H9 (cell line): Measurements from ENCODE around the gene SLC35G1. TPM values are rescaled to one million over a fixed set of nuclear protein-coding genes. Genes with fewer than 3 reads are reported as not detected.

ENCODE experiments used
- DNase-seq: peaks from one replicate; pipeline ENCODE4 v3.0.0-alpha.2; 2017
- H2AFZ ChIP-seq: one replicate; pipeline ENCODE4 v1.6.1; 2013; ENCODE audit warnings: mild to moderate bottlenecking, low read length, control low read depth, moderate library complexity
- H2AK5ac ChIP-seq: 2 replicates; pipeline ENCODE4 v1.6.1; 2013; ENCODE audit warnings: low read length, control low read depth, mixed read lengths; ENCODE audit not compliant: insufficient read length
- H2BK120ac ChIP-seq: one replicate; pipeline ENCODE4 v1.6.1; 2013; ENCODE audit warnings: low read depth, mild to moderate bottlenecking, low read length, control low read depth, inconsistent platforms; ENCODE audit not compliant: poor library complexity, severe bottlenecking
- H2BK12ac ChIP-seq: 2 replicates; pipeline ENCODE4 v1.6.1; 2013; ENCODE audit warnings: low read length, control low read depth, mixed read lengths, low read depth; ENCODE audit not compliant: insufficient read length
- H2BK15ac ChIP-seq: 2 replicates; pipeline ENCODE4 v1.6.1; 2013; ENCODE audit warnings: low read depth, low read length, control low read depth
- H2BK20ac ChIP-seq: one replicate; pipeline ENCODE4 v1.6.1; 2013; ENCODE audit warnings: low read depth, mild to moderate bottlenecking, low read length, control low read depth, inconsistent platforms; ENCODE audit not compliant: poor library complexity, severe bottlenecking
- H2BK5ac ChIP-seq: 2 replicates; pipeline ENCODE4 v1.6.1; 2013; ENCODE audit warnings: low read length, control low read depth, mixed read lengths; ENCODE audit not compliant: insufficient read length
- H3K14ac ChIP-seq: 2 replicates; pipeline ENCODE4 v1.6.1; 2013; ENCODE audit warnings: low read length, control low read depth; ENCODE audit not compliant: insufficient read depth
- H3K18ac ChIP-seq: 2 replicates; pipeline ENCODE4 v1.6.1; 2013; ENCODE audit warnings: low read depth, mild to moderate bottlenecking, mixed read lengths, low read length, control low read depth; ENCODE audit not compliant: insufficient read length
- H3K23ac ChIP-seq: 2 replicates; pipeline ENCODE4 v1.6.1; 2013; ENCODE audit warnings: low read length, control low read depth, mixed read lengths, low read depth; ENCODE audit not compliant: insufficient read length
- H3K23me2 ChIP-seq: 2 replicates; pipeline ENCODE4 v1.6.1; 2013; ENCODE audit warnings: low read depth, mild to moderate bottlenecking, mixed read lengths, low read length, control low read depth; ENCODE audit not compliant: insufficient read length, poor library complexity, severe bottlenecking
- H3K27ac ChIP-seq: 2 replicates; pipeline ENCODE4 v1.5.1; 2013; ENCODE audit warnings: low read length, control low read depth, mixed read lengths, low read depth; ENCODE audit not compliant: insufficient read length
- H3K27me3 ChIP-seq: 2 replicates; pipeline ENCODE4 v1.6.1; 2013; ENCODE audit warnings: low read length, control low read depth, inconsistent platforms; ENCODE audit not compliant: insufficient read depth
- H3K4ac ChIP-seq: 2 replicates; pipeline ENCODE4 v1.6.1; 2013; ENCODE audit warnings: low read depth, mild to moderate bottlenecking, control low read depth, inconsistent platforms, low read length, moderate library complexity
- H3K4me1 ChIP-seq: 2 replicates; pipeline ENCODE4 v1.6.1; 2013; ENCODE audit warnings: low read length, control low read depth, inconsistent platforms; ENCODE audit not compliant: insufficient read depth
- H3K4me2 ChIP-seq: 2 replicates; pipeline ENCODE4 v1.6.1; 2013; ENCODE audit warnings: low read length, control low read depth, mixed read lengths; ENCODE audit not compliant: insufficient read length, insufficient read depth
- H3K56ac ChIP-seq: 2 replicates; pipeline ENCODE4 v1.6.1; 2013; ENCODE audit warnings: low read depth, mild to moderate bottlenecking, mixed read lengths, low read length, control low read depth; ENCODE audit not compliant: insufficient read length
- H3K79me1 ChIP-seq: 2 replicates; pipeline ENCODE4 v1.6.1; 2013; ENCODE audit warnings: low read depth, mild to moderate bottlenecking, moderate library complexity, low read length, control low read depth, inconsistent platforms; ENCODE audit not compliant: insufficient read depth, poor library complexity, severe bottlenecking
- H3K79me2 ChIP-seq: 2 replicates; pipeline ENCODE4 v1.6.1; 2013; ENCODE audit warnings: low read length, control low read depth, inconsistent platforms; ENCODE audit not compliant: insufficient read depth
- H3K9ac ChIP-seq: 2 replicates; pipeline ENCODE4 v1.6.1; 2013; ENCODE audit warnings: low read length, control low read depth, mixed read lengths; ENCODE audit not compliant: insufficient read length; ENCODE audit errors: extremely low read depth
- H3K9me3 ChIP-seq: one replicate; pipeline ENCODE4 v1.6.1; 2013; ENCODE audit warnings: low read depth, low read length, inconsistent platforms; ENCODE audit not compliant: control insufficient read depth
- H3T11ph ChIP-seq: one replicate; pipeline ENCODE4 v1.6.1; 2013; ENCODE audit warnings: mild to moderate bottlenecking, low read length, control low read depth, inconsistent platforms
- H4K20me1 ChIP-seq: one replicate; pipeline ENCODE4 v1.6.1; 2013; ENCODE audit not compliant: control insufficient read depth, insufficient read length, insufficient read depth
- H4K5ac ChIP-seq: 2 replicates; pipeline ENCODE4 v1.6.1; 2013; ENCODE audit warnings: low read depth, mild to moderate bottlenecking, mixed read lengths, low read length, control low read depth; ENCODE audit not compliant: insufficient read length
- H4K8ac ChIP-seq: replicated peaks from 2 replicates; pipeline ENCODE4 v1.6.1; 2013; ENCODE audit warnings: low read length, control low read depth, mixed read lengths, low read depth; ENCODE audit not compliant: insufficient read length
- H4K91ac ChIP-seq: 2 replicates; pipeline ENCODE4 v1.6.1; 2013; ENCODE audit warnings: low read depth, mild to moderate bottlenecking, moderate library complexity, mixed read lengths, low read length, control low read depth; ENCODE audit not compliant: insufficient read length
- H3K27ac Mint-ChIP-seq, 3 experiments: 2 replicates in 2 of 3; 3 replicates in 1 of 3; pipeline ENCODE4 v1.8.0; 2020 to 2021; ENCODE audit warnings: mixed read lengths in 3 of 3, mild to moderate bottlenecking in 1 of 3, moderate library complexity in 1 of 3
- H3K27me3 Mint-ChIP-seq: 2 replicates; pipeline ENCODE4 v1.8.0; 2021; ENCODE audit warnings: low read depth, mild to moderate bottlenecking, moderate library complexity, mixed read lengths
- H3K36me3 Mint-ChIP-seq, 3 experiments: 2 replicates in 2 of 3; 3 replicates in 1 of 3; pipeline ENCODE4 v1.8.0; 2020 to 2021; ENCODE audit warnings: low read depth in 3 of 3, mixed read lengths in 3 of 3; ENCODE audit not compliant: insufficient read depth in 1 of 3
- H3K4me1 Mint-ChIP-seq, 2 experiments: 2 replicates each; pipeline ENCODE4 v1.8.0; 2020; ENCODE audit warnings: mixed read lengths in 2 of 2
- H3K4me3 Mint-ChIP-seq, 2 experiments: 2 replicates in 1 of 2; 3 replicates in 1 of 2; pipeline ENCODE4 v1.8.0; 2020 to 2021; ENCODE audit warnings: mild to moderate bottlenecking in 2 of 2, mixed read lengths in 2 of 2, moderate library complexity in 1 of 2
- H3K9me3 Mint-ChIP-seq, 2 experiments: 2 replicates in 1 of 2; 3 replicates in 1 of 2; pipeline ENCODE4 v1.8.0; 2020; ENCODE audit warnings: mild to moderate bottlenecking in 2 of 2, mixed read lengths in 2 of 2, moderate library complexity in 1 of 2
- WGBS: extraction: QIAGEN DNeasy Blood & Tissue Kit; methylation state at CpG from one replicate; pipeline ENCODE4 v1.1.7; 2013; ENCODE audit warnings: missing lambda C conversion rate, low lambda C conversion rate, mixed read lengths; ENCODE audit not compliant: insufficient read length; ENCODE audit errors: extremely low coverage; 5-methylcytosine and 5-hydroxymethylcytosine counted together
- total RNA-seq: library from RNA; stranded (reverse); gene quantifications from 2 replicates; pipeline ENCODE4 v1.2.1, GENCODE V29; 2021
- TF ChIP-seq, protein P1 (sequence below): fragments of 200-600 bp; sonication (generic); conservative IDR thresholded peaks from 3 replicates; pipeline ENCODE4 v1.8.0; 2021; ENCODE audit warnings: antibody characterized with exemption, mild to moderate bottlenecking

SLC35G1 gene
- total RNA-seq, 1 experiment from 2014 or later = 6.3 TPM

DNA sequence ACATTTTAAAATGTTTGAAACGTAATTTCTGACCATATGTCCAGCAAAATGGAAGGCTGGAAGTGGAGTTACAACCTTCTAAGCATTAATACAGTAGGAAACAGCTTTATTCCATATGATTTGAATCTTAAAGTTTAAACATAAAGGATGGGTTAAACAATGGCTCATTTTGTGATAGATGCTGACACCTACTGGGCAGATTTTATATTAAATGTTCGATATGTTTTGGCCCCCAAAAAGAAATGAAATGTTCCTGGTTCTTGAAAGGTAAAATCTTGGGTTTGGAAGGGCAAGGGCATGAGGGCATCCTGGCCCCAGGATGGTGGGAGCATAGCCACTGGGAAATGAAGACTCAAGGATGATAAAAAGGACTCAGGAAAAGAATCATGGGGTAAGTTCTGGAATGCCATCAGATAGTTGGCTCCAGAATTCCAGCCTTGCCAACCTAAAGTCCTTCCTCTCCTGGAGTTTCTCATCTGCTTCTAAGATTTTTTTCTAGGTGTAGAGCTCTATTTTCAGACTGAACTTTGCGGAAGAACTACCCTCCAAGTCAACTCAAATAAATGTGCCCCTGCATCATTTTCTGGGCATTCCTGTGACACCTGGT, 34.6 kb upstream of the SLC35G1 start:
- DNase-seq = no peak
- H3K23ac ChIP-seq = no peak overlapping the region
- H2BK20ac ChIP-seq = no peak overlapping the region
- TF ChIP-seq, protein P1, sequence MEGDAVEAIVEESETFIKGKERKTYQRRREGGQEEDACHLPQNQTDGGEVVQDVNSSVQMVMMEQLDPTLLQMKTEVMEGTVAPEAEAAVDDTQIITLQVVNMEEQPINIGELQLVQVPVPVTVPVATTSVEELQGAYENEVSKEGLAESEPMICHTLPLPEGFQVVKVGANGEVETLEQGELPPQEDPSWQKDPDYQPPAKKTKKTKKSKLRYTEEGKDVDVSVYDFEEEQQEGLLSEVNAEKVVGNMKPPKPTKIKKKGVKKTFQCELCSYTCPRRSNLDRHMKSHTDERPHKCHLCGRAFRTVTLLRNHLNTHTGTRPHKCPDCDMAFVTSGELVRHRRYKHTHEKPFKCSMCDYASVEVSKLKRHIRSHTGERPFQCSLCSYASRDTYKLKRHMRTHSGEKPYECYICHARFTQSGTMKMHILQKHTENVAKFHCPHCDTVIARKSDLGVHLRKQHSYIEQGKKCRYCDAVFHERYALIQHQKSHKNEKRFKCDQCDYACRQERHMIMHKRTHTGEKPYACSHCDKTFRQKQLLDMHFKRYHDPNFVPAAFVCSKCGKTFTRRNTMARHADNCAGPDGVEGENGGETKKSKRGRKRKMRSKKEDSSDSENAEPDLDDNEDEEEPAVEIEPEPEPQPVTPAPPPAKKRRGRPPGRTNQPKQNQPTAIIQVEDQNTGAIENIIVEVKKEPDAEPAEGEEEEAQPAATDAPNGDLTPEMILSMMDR = peak; percentile 61; the same call in 2 of the 3 replicates
- H3K9me3 ChIP-seq = no peaks in the 10 kb centered on the region
- H4K20me1 ChIP-seq = no peaks in the 10 kb centered on the region
- H4K91ac ChIP-seq = no peak overlapping the region
- H3K27me3 Mint-ChIP-seq = peaks cover 80% of the 10 kb centered on the region
- H3K27ac Mint-ChIP-seq = no peak overlapping the region; a peak in 1 of 7 replicates
- no peak overlapping the region for H3K4me2 ChIP-seq
- peaks cover 0 to 2% of the 10 kb centered on the region in 2 experiments; a peak in 2 of 4 replicates for H3K4me1 Mint-ChIP-seq
- H3K4ac ChIP-seq = no peak overlapping the region
- no peak overlapping the region for H2AK5ac ChIP-seq
- H3K4me3 Mint-ChIP-seq = no peak overlapping the region
- no peaks in the 10 kb centered on the region for H3K79me1 ChIP-seq
- no peak overlapping the region for H3T11ph ChIP-seq
- no peak overlapping the region for H2BK120ac ChIP-seq
- no peak overlapping the region for H3K27ac ChIP-seq
- no CpG with 5 or more reads among the region's 3 CpGs for WGBS
- no peak overlapping the region for H4K8ac ChIP-seq
- H3K36me3 Mint-ChIP-seq = peaks cover 1 to 4% (median 2%) of the 10 kb centered on the region in 3 experiments; a peak in 4 of 7 replicates
- no peak overlapping the region for H2BK15ac ChIP-seq
- no peaks in the 10 kb centered on the region for H3K4me1 ChIP-seq
- H3K56ac ChIP-seq = no peak overlapping the region
- H2AFZ ChIP-seq = no peak overlapping the region
- H3K79me2 ChIP-seq = no peaks in the 10 kb centered on the region
- H4K5ac ChIP-seq = no peak overlapping the region
- H3K14ac ChIP-seq = no peak overlapping the region
- H3K9ac ChIP-seq = no peak overlapping the region
- H3K27me3 ChIP-seq = no peaks in the 10 kb centered on the region; the same call in 1 of the 2 replicates
- H3K18ac ChIP-seq = no peak overlapping the region
- H3K23me2 ChIP-seq = no peaks in the 10 kb centered on the region
- no peak overlapping the region for H2BK12ac ChIP-seq
- no peak overlapping the region for H2BK5ac ChIP-seq
- H3K9me3 Mint-ChIP-seq = peaks cover 8 to 9% of the 10 kb centered on the region in 2 experiments
